HepG2 (cell line): ENCODE measurements around the gene PEX12. TPM values are rescaled to one million over a fixed set of nuclear protein-coding genes. Genes with fewer than 3 reads are reported as not detected.

ENCODE experiments used
- AGO1 ChIP-seq: fragments of 200-400 bp; formaldehyde crosslinking; IDR thresholded peaks from 2 replicates; pipeline ENCODE4 v1.6.1; 2017; ENCODE audit warnings: mild to moderate bottlenecking, low read depth, low read length, moderate library complexity; ENCODE audit not compliant: poor library complexity, severe bottlenecking
- BCL6 ChIP-seq: IDR thresholded peaks from 2 replicates; pipeline ENCODE4 v1.6.1; 2016; ENCODE audit warnings: missing genetic modification reagents, missing compliant biosample characterization
- EED ChIP-seq: sonication (generic); formaldehyde crosslinking; IDR thresholded peaks from 2 replicates; pipeline ENCODE4 v1.5.0; 2020; ENCODE audit warnings: mild to moderate bottlenecking, missing genetic modification reagents
- GLMP ChIP-seq: sonication (generic); formaldehyde crosslinking; IDR thresholded peaks from 2 replicates; pipeline ENCODE4 v1.9.0; 2021; ENCODE audit warnings: missing genetic modification reagents, mild to moderate bottlenecking, borderline replicate concordance
- HIC2 ChIP-seq: sonication (generic); formaldehyde crosslinking; IDR thresholded peaks from 2 replicates; pipeline ENCODE4 v1.9.0; 2022; ENCODE audit warnings: low read depth, missing genetic modification reagents
- HOXA3 ChIP-seq: sonication (generic); formaldehyde crosslinking; IDR thresholded peaks from 2 replicates; pipeline ENCODE4 v1.5.0; 2020; ENCODE audit warnings: missing genetic modification reagents
- KLF15 ChIP-seq: sonication (generic); formaldehyde crosslinking; IDR thresholded peaks from 2 replicates; pipeline ENCODE4 v1.8.1; 2023; ENCODE audit warnings: borderline replicate concordance, mild to moderate bottlenecking, inconsistent platforms, missing genetic modification reagents, mixed read lengths
- KLF9 ChIP-seq: IDR thresholded peaks from 2 replicates; pipeline ENCODE4 v1.6.1; 2016; ENCODE audit warnings: low read depth
- MIER2 ChIP-seq: IDR thresholded peaks from 2 replicates; pipeline ENCODE4 v1.6.1; 2016; ENCODE audit warnings: missing biosample characterization, missing genetic modification reagents
- NFIC ChIP-seq: IDR thresholded peaks from 2 replicates; pipeline ENCODE4 v1.6.1; 2012; ENCODE audit warnings: mild to moderate bottlenecking, low read length, inconsistent platforms
- RFX1 ChIP-seq: fragments of 450-650 bp; IDR thresholded peaks from 2 replicates; pipeline ENCODE4 v1.6.1; 2017
- SMC3 ChIP-seq: IDR thresholded peaks from 2 replicates; pipeline ENCODE4 v1.6.1; 2011; ENCODE audit warnings: low read length, improper control_type of control experiment
- TFAP4 ChIP-seq: sonication (generic); IDR thresholded peaks from 2 replicates; pipeline ENCODE4 v1.6.1; 2016; ENCODE audit warnings: low read depth, borderline replicate concordance
- ZFP90 ChIP-seq: sonication (generic); formaldehyde crosslinking; IDR thresholded peaks from 2 replicates; pipeline ENCODE4 v1.8.0; 2022; ENCODE audit warnings: missing genetic modification reagents, mild to moderate bottlenecking, inconsistent platforms, borderline replicate concordance
- ZNF24 ChIP-seq: fragments of 450-650 bp; IDR thresholded peaks from 2 replicates; pipeline ENCODE4 v1.6.1; 2017; ENCODE audit warnings: antibody characterized with exemption, mild to moderate bottlenecking
- ZNF589 ChIP-seq: sonication (generic); formaldehyde crosslinking; conservative IDR thresholded peaks from 2 replicates; pipeline ENCODE4 v1.8.0; 2022; ENCODE audit warnings: mild to moderate bottlenecking, moderate library complexity, missing genetic modification reagents
- ZNF788 ChIP-seq: sonication (generic); formaldehyde crosslinking; IDR thresholded peaks from 2 replicates; pipeline ENCODE4 v1.5.0; 2020; ENCODE audit warnings: mild to moderate bottlenecking, missing genetic modification reagents, borderline replicate concordance
- polyA plus RNA-seq, 8 experiments: library from polyadenylated mRNA; depleted of rRNA in 3 of 8; stranded (reverse) in 7 of 8; unstranded in 1 of 8; fragments of >200 nt; fragmentation: Illumina TruSeq in 4 of 8; extraction: Trizol in 4 of 8; gene quantifications; 2 replicates each; pipeline versions ENCODE4 v1.2.1 to v1.2.3, GENCODE V29; 2011 to 2016; ENCODE audit warnings: low read depth in 4 of 8, missing spikeins in 1 of 8, mixed read lengths in 1 of 8; ENCODE audit not compliant: insufficient read depth in 1 of 8
- total RNA-seq, 5 experiments: library from RNA; depleted of rRNA; stranded (reverse); fragments of >200 nt; fragmentation: Illumina TruSeq; extraction: Trizol; gene quantifications; 2 replicates each; pipeline ENCODE4 v1.2.3, GENCODE V29; 2016; ENCODE audit warnings: low read depth in 1 of 5
- TF ChIP-seq, protein P1 (sequence below): sonication (generic); formaldehyde crosslinking; conservative IDR thresholded peaks from 2 replicates; pipeline ENCODE4 v1.8.0; 2022; ENCODE audit warnings: mild to moderate bottlenecking, moderate library complexity, missing genetic modification reagents
- TF ChIP-seq, protein P2 (sequence below): sonication (generic); formaldehyde crosslinking; IDR thresholded peaks from 2 replicates; pipeline ENCODE4 v1.4.0; 2020; ENCODE audit warnings: missing genetic modification reagents, mild to moderate bottlenecking, borderline replicate concordance
- TF ChIP-seq, protein P3 (sequence below): sonication (generic); formaldehyde crosslinking; IDR thresholded peaks from 2 replicates; pipeline ENCODE4 v1.4.0; 2020; ENCODE audit warnings: missing genetic modification reagents

PEX12 gene
- total and polyA plus RNA-seq, 2 of the 13 experiments (the other 11 are each of a cell fraction or from before 2014, with no cell fraction given), result 5.1 to 11.9 TPM

- TF ChIP-seq HIC2 (CRISPR knock-in tag), result no peak
- peak; percentile 68; the same call in 1 of the 2 replicates for TF ChIP-seq TFAP4
- TF ChIP-seq RFX1, result no peak
- TF ChIP-seq SMC3, result no peak
- TF ChIP-seq HOXA3 (CRISPR knock-in tag), result peak; percentile 100
- no peak for TF ChIP-seq KLF15 (CRISPR knock-in tag)
- no peak for TF ChIP-seq ZNF589 (CRISPR knock-in tag)
- TF ChIP-seq NFIC, result no peak
- TF ChIP-seq ZNF24, result no peak
- TF ChIP-seq, protein P1, sequence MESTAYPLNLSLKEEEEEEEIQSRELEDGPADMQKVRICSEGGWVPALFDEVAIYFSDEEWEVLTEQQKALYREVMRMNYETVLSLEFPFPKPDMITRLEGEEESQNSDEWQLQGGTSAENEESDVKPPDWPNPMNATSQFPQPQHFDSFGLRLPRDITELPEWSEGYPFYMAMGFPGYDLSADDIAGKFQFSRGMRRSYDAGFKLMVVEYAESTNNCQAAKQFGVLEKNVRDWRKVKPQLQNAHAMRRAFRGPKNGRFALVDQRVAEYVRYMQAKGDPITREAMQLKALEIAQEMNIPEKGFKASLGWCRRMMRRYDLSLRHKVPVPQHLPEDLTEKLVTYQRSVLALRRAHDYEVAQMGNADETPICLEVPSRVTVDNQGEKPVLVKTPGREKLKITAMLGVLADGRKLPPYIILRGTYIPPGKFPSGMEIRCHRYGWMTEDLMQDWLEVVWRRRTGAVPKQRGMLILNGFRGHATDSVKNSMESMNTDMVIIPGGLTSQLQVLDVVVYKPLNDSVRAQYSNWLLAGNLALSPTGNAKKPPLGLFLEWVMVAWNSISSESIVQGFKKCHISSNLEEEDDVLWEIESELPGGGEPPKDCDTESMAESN (CRISPR knock-in tag), result peak; percentile 75; the same call in 1 of the 2 replicates
- TF ChIP-seq MIER2 (CRISPR knock-in tag), result no peak
- peak; percentile 81; the same call in 1 of the 2 replicates for TF ChIP-seq ZNF788 (CRISPR knock-in tag)
- 0 out of 2 replicates have a peak, but pooled peaks have one; percentile 67 for TF ChIP-seq EED (CRISPR knock-in tag)
- TF ChIP-seq AGO1, result no peak
- TF ChIP-seq BCL6 (CRISPR knock-in tag), result peak; percentile 83
- TF ChIP-seq GLMP (CRISPR knock-in tag), result no peak
- TF ChIP-seq, protein P2, sequence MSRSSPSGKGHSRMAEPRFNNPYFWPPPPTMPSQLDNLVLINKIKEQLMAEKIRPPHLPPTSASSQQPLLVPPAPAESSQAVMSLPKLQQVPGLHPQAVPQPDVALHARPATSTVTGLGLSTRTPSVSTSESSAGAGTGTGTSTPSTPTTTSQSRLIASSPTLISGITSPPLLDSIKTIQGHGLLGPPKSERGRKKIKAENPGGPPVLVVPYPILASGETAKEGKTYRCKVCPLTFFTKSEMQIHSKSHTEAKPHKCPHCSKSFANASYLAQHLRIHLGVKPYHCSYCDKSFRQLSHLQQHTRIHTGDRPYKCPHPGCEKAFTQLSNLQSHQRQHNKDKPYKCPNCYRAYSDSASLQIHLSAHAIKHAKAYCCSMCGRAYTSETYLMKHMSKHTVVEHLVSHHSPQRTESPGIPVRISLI (CRISPR knock-in tag), result peak; percentile 14; the same call in 1 of the 2 replicates
- TF ChIP-seq KLF9 (CRISPR knock-in tag), result no peak
- no peak for TF ChIP-seq ZFP90 (CRISPR knock-in tag)
- TF ChIP-seq, protein P3, sequence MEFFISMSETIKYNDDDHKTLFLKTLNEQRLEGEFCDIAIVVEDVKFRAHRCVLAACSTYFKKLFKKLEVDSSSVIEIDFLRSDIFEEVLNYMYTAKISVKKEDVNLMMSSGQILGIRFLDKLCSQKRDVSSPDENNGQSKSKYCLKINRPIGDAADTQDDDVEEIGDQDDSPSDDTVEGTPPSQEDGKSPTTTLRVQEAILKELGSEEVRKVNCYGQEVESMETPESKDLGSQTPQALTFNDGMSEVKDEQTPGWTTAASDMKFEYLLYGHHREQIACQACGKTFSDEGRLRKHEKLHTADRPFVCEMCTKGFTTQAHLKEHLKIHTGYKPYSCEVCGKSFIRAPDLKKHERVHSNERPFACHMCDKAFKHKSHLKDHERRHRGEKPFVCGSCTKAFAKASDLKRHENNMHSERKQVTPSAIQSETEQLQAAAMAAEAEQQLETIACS, result no peak
Observed at GRCh38 chr17:35587074-35587961, 8.9 kb upstream of the PEX12 start, which contains the start of gene AP2B1 (continued).
